Fibroblast of peridontal ligament (primary cell): ENCODE results near the gene CST11.

ENCODE experiments used
- DNase-seq: peaks from one replicate; pipeline ENCODE4 v3.0.0-alpha.2; 2010; ENCODE audit errors: extremely low read depth

CST11 gene

DNA sequence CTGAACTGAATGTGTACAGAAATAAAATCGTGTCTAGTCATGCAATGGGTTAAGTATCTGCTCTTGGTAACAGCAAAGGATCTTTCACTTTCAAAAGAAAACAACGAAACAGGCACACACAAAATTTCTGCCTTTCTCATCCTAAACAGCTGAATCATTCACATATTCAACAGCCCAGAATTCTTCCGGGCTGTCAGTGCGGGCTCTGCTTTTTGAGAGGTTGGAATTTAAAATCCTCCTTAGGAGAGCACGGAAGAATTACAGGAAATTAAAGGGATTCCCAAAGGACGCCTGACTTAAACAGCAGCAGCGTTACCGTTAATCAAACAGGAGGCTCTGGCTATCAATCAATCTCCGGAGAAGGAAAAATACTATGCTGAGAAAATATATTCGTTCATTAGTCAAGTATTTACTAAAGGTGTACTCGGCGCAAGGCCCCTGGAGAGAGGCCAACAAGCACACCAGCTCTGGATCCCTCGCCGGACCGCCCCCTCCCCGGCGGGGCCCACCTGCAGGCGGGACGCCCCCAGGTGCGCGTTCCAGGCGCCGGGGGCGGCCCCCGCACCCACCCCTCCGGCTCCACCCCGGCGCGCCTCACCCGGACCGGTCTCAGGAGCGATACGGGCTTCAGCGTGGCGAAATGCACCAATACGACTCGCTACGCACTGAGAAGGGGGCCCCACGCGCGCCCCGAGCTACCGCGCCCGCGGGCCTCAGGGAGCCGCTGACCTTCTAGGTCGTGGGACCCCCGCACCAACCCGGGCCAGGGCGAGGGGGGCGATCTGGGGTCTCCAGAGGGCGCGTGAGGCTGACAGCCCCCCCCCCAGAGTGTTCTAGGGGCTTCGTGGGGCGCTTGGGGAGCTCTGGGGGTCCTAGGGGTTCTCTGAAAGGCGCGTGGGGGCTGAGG, 32.4 kb downstream of the CST11 start:
- peak; percentile 78 for DNase-seq

- DNase-seq = no peak
Observed at GRCh38 chr20:23419657-23419994, 33.0 kb downstream of the CST11 start.

GRCh38 chr20:23417861-23418260, 34.8 kb downstream of the CST11 start:
- no peak for DNase-seq

- no peak for DNase-seq
Observed at GRCh38 chr20:23415959-23416583, 36.6 kb downstream of the CST11 start.

- no peak for DNase-seq
Observed at GRCh38 chr20:23415555-23415954, 37.1 kb downstream of the CST11 start.

DNA sequence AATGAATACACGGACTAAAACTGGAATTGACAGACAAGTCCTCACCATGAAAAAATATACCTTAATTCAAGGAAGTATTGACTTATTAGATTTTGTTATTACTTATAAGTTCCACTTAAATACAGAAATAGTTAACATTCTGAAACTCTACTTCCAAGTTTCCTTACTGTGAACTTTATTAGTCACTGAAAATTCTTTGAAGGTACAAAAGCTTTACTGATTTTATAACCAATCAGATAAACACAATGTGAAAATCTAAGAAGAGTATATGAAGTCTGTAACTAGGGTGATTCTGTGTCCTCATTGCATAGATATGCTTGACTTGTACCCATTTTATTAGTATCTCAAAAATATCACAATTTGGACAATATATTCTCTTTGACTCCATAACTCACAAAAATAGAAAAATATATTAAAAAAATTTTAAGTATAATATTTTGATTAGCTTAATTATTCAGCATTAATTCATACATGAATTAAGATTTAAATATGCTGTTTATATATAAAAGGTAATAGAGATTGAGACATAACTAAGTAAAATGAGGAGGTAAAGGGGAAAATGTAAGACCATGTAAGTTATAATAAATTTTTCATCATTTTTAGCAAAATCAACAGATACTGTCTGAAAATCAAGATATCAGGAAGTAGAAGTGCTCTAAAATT, 38.0 kb downstream of the CST11 start:
- no peak for DNase-seq

- DNase-seq = no peak
Observed at GRCh38 chr20:23413862-23414422, 38.7 kb downstream of the CST11 start.

DNA sequence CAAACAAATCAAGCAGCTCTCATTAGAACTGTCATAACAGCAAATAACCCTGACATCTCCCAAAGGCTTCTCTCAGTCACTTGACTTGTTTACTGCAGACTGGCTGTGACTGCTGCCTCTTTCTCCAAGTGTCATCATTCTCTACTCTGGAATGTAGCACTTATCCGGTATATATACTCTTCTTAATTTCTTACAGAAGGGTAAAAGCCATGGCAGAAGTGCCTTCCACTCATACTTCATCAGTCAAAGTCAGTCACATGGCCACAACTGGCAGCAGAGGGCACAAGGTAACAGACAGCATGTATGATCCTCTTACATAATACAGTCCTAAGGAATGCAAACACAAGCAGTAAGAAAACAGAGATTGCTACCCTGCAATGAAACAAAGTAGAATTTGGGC, 40.6 kb downstream of the CST11 start:
- peak; percentile 49 for DNase-seq

- DNase-seq = peak; percentile 38
Observed at GRCh38 chr20:23410916-23411695, 41.6 kb downstream of the CST11 start.

- no peak for DNase-seq
Observed at GRCh38 chr20:23409800-23410199, 42.9 kb downstream of the CST11 start.

DNA sequence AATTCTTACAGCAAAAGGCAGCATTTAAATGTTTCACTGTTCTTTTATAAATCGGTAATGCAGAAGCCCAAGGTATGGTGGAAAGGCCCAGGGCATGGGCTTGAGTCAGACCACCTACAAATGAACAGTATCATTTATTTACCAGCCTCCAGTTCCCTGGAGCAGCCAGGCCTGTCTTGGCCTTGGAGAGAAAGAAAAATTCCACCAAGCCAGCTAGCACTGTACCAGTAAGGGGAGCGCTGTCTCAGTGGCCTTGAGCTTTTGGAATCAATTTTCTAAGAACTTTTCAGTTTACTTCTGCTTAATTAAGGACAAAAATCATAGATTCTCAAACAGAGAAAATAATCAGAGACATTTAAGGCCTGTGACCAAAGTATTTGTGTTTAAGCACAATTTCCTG, 43.7 kb downstream of the CST11 start:
- DNase-seq = no peak

- no peak for DNase-seq
Observed at GRCh38 chr20:23407781-23408464, 44.8 kb downstream of the CST11 start.

DNA sequence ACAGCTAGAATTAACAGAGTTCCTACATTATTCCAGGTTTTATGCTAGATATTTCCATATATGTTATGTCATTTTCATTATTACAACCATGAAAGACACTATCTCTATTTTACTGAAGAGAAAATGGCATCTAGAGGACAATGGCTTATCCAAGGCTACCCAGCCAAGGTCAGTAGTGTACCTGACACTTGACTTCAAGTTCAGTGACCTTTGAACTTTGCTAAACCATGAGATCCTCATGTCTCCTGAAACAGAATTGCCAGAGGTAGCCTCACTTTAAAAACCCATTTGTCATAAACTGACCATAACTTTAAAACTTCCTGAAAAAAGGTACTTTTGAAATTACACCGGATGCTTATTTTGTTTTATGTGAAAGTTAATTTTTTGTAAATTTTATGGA, 45.8 kb downstream of the CST11 start:
- DNase-seq = no peak

- DNase-seq = peak; percentile 21
Observed at GRCh38 chr20:23404196-23404595, 48.5 kb downstream of the CST11 start.

DNA sequence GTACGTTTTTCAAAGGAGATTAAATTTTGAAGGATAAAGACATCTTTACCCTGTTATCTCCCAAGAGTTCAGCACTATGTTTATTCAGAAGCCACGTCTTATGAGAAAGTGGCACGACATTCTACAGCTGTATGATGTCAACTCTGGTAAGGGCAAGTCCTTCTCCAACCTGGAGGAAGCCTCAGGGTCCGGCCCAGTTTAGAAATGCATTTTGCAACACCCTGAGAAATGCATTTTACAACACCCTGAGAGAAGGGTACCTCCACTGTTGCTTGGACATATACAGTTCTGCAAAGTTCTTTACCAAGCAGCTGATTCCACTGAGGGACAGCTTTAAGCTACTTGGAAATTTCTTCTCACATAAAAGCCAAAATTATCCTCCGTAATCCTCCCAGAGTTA, 48.9 kb downstream of the CST11 start:
- no peak for DNase-seq

DNA sequence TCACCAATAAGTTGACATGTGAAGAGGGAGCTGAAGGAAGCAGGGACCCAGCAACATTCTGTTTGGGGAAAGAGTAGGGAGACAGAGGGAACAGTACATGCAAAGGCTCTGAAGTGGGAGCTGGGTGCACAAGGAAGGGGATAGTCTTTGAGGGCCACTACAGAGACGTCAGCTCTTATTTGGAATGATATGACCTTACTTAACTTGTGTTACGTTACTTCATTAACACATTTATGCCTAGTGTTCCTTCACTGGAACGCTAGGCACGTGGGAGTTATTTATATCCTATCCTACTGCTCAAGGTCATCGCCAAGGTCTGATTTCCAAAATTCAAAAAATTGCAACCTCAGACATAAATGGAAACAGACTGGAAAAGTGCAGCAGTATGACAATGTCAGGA, 51.6 kb downstream of the CST11 start:
- no peak for DNase-seq
